Measurements from ENCODE around the gene GLRX. TPM values are rescaled to one million over a fixed set of nuclear protein-coding genes. Genes with fewer than 3 reads are reported as not detected.

Gene GLRX
- total RNA-seq, 4 donors from 2014 or later: 52.2 to 148 (median 96.5) TPM

GRCh38 chr5:95778713-95779436 is 43.7 kb downstream of the GLRX start:
- TF ChIP-seq, protein P1, sequence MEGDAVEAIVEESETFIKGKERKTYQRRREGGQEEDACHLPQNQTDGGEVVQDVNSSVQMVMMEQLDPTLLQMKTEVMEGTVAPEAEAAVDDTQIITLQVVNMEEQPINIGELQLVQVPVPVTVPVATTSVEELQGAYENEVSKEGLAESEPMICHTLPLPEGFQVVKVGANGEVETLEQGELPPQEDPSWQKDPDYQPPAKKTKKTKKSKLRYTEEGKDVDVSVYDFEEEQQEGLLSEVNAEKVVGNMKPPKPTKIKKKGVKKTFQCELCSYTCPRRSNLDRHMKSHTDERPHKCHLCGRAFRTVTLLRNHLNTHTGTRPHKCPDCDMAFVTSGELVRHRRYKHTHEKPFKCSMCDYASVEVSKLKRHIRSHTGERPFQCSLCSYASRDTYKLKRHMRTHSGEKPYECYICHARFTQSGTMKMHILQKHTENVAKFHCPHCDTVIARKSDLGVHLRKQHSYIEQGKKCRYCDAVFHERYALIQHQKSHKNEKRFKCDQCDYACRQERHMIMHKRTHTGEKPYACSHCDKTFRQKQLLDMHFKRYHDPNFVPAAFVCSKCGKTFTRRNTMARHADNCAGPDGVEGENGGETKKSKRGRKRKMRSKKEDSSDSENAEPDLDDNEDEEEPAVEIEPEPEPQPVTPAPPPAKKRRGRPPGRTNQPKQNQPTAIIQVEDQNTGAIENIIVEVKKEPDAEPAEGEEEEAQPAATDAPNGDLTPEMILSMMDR (IDR thresholded peaks at IDR 0.05; ENCODE audit: low read depth): no peak

GRCh38 chr5:95777441-95777840 is 45.1 kb downstream of the GLRX start:
- TF ChIP-seq, protein P1 (IDR thresholded peaks at IDR 0.05; ENCODE audit: low read depth): no peak

GRCh38 chr5:95773335-95774059 is 49.0 kb downstream of the GLRX start:
- TF ChIP-seq, protein P1 (IDR thresholded peaks at IDR 0.05; ENCODE audit: low read depth): no peak

GRCh38 chr5:95771892-95772291 is 50.6 kb downstream of the GLRX start:
- TF ChIP-seq, protein P1 (IDR thresholded peaks at IDR 0.05; ENCODE audit: low read depth): no peak

DNA sequence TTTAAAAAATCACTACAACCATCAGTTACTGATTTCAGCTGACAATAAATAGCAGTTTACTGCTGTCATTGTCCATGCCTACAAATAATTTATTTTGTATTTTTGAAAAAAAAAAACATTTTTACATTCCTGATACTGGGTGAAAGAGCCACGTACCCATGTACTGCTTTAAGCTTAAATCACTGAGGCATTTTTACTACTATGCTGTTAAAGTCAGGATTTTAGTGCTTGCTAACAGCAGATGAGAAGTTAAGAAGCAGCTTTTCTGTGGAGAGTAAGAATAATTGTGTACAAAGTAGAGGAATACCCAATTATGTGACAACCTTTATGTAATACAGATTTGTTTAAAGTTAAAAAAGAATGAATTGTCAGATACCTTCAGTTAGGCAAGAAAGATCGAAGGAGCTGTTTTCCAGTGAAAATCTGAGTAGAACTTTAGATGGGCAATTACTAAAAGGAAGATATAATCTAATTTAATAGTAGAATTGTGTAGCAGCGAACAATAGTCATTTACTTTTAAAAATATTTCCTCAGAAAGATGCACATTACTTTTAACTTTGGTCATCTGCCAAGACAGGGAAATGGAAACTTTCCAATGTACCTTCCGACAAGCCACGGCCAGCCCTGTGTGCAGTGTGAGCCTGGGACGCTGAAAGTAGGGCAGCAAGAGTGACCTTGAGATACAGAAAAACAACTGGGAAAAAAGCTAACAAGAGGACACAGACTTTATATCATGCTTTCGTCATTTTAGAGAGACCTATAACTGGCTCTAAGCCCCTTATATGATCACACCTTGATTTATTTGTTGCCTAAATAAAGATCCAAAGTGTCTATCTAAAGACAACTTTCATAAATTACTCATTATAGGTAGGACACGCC is 51.5 kb downstream of the GLRX start:
- TF ChIP-seq, protein P1 (IDR thresholded peaks at IDR 0.05; ENCODE audit: low read depth): no peak

- TF ChIP-seq, protein P1 (IDR thresholded peaks at IDR 0.05; ENCODE audit: low read depth): no peak
Observed at GRCh38 chr5:95768731-95769130, 53.8 kb downstream of the GLRX start.

- TF ChIP-seq, protein P1 (IDR thresholded peaks at IDR 0.05; ENCODE audit: low read depth): no peak
Observed at GRCh38 chr5:95763941-95764340, 58.6 kb downstream of the GLRX start.
